GM12878 (cell line): ENCODE measurements around the gene TCF20. TPM values are rescaled to one million over a fixed set of nuclear protein-coding genes. Genes with fewer than 3 reads are reported as not detected.

Experiments used
- ATAC-seq: fragments of 200-7000 bp; cut with Tn5 transposase; 3 replicates; pipeline ENCODE4 v1.9.1; 2020; ENCODE audit warnings: mild to moderate bottlenecking, moderate library complexity
- BruUV-seq: library from RNA; stranded (reverse); fragments of 400-500 nt; replicated peaks from 2 replicates; lab custom pipeline; 2021; lab: Mats Ljungman, UMichigan
- CTCF ChIA-PET: fragments of 300-600 bp; sonication (Branson Sonifier 250); formaldehyde crosslinking; extraction: SDS; loops from one replicate; lab custom pipeline; 2021; ENCODE audit warnings: inconsistent platforms; lab: Yijun Ruan, JAX
- POLR2A ChIA-PET: fragments of 350-600 bp; formaldehyde crosslinking; extraction: SDS; loops from one replicate; lab custom pipeline; 2021; ENCODE audit warnings: inconsistent platforms; lab: Charles Lee
- RAD21 ChIA-PET: fragments of 300-600 bp; sonication (Branson Sonifier 250); formaldehyde crosslinking; loops from one replicate; lab custom pipeline; 2023; ENCODE audit warnings: antibody characterized with exemption; ENCODE audit not compliant: unreplicated experiment; lab: Charles Lee
- SMC1A ChIA-PET: fragments of 300-600 bp; sonication (Branson Sonifier 250); formaldehyde crosslinking; loops from one replicate; lab custom pipeline; 2023; ENCODE audit not compliant: unreplicated experiment, uncharacterized antibody; lab: Charles Lee
- DNase-seq: peaks from one replicate; pipeline ENCODE4 v3.0.0-alpha.2; 2011; ENCODE audit warnings: low read depth, low spot score
- FAIRE-seq: peaks from 3 replicates; lab custom pipeline; 2011; peaks lifted over from hg19 to GRCh38; lab: Jason Lieb, UNC
- H2AFZ ChIP-seq: 2 replicates; pipeline ENCODE4 v1.6.0; 2011; ENCODE audit warnings: low read depth, low read length, control low read depth; ENCODE audit not compliant: control insufficient read depth
- H3K27ac ChIP-seq: 2 replicates; pipeline ENCODE4 v1.5.1; 2011; ENCODE audit warnings: control low read depth; ENCODE audit not compliant: control insufficient read depth, insufficient read depth
- H3K27me3 ChIP-seq, 2 experiments: replicated peaks in 1 of 2; 2 replicates each; pipeline versions ENCODE4 v1.6.0 to v1.6.1; 2011; ENCODE audit warnings: low read length in 1 of 2; ENCODE audit not compliant: control insufficient read depth in 2 of 2, insufficient read depth in 2 of 2
- H3K36me3 ChIP-seq, 2 experiments: 2 replicates each; pipeline ENCODE4 v1.5.1; 2011; ENCODE audit warnings: low read length in 1 of 2; ENCODE audit not compliant: control insufficient read depth in 2 of 2, insufficient read depth in 2 of 2
- H3K4me1 ChIP-seq: 2 replicates; pipeline ENCODE4 v1.6.1; 2011; ENCODE audit warnings: mild to moderate bottlenecking, low read length, moderate library complexity, mixed read lengths; ENCODE audit not compliant: control insufficient read depth, insufficient read depth
- H3K4me2 ChIP-seq: 2 replicates; pipeline ENCODE4 v1.6.0; 2011; ENCODE audit warnings: control low read depth; ENCODE audit not compliant: control insufficient read depth, insufficient read depth
- H3K4me3 ChIP-seq: fragments of 200-600 bp; sonication (generic); 2 replicates; pipeline ENCODE4 v1.5.1; 2016
- H3K79me2 ChIP-seq: 2 replicates; pipeline ENCODE4 v1.6.0; 2011; ENCODE audit warnings: low read length; ENCODE audit not compliant: control insufficient read depth, insufficient read depth
- H3K9ac ChIP-seq: 2 replicates; pipeline ENCODE4 v1.8.0; 2011; ENCODE audit warnings: low read length, control low read depth, mixed read lengths; ENCODE audit not compliant: control insufficient read depth, insufficient read depth
- H3K9me3 ChIP-seq: replicated peaks from 3 replicates; pipeline ENCODE4 v1.5.1; 2011; ENCODE audit warnings: mild to moderate bottlenecking, low read length; ENCODE audit not compliant: control insufficient read depth, insufficient read depth
- H4K20me1 ChIP-seq: 2 replicates; pipeline ENCODE4 v1.6.0; 2011; ENCODE audit not compliant: control insufficient read depth, insufficient read depth
- ASH2L ChIP-seq: fragments of 300-600, 200-600 bp; sonication (generic); IDR thresholded peaks from 2 replicates; pipeline ENCODE4 v1.6.1; 2017; ENCODE audit warnings: low read depth, mild to moderate bottlenecking, borderline replicate concordance
- CBX5 ChIP-seq: sonication (generic); IDR thresholded peaks from 2 replicates; pipeline ENCODE4 v1.6.1; 2016; ENCODE audit warnings: low read depth, moderate library complexity, mild to moderate bottlenecking, inconsistent platforms
- CEBPB ChIP-seq, 2 experiments: fragments of 150-350 bp in 1 of 2; IDR thresholded peaks; 2 replicates each; pipeline ENCODE4 v1.6.1; 2012 to 2014; ENCODE audit warnings: low read depth in 2 of 2, low read length in 2 of 2, borderline replicate concordance in 1 of 2, inconsistent platforms in 1 of 2
- ELK1 ChIP-seq: IDR thresholded peaks from 2 replicates; pipeline ENCODE4 v1.6.1; 2012; ENCODE audit warnings: low read depth, low read length, improper control_type of control experiment
- IRF4 ChIP-seq: IDR thresholded peaks from 2 replicates; pipeline ENCODE4 v1.6.1; 2011; ENCODE audit warnings: low read depth, low read length
- RCOR1 ChIP-seq: conservative IDR thresholded peaks from 2 replicates; pipeline ENCODE4 v1.6.1; 2012; ENCODE audit warnings: low read depth, low read length, improper control_type of control experiment
- SMC3 ChIP-seq: IDR thresholded peaks from 2 replicates; pipeline ENCODE4 v1.6.1; 2011; ENCODE audit warnings: low read length, improper control_type of control experiment, borderline replicate concordance
- STAT3 ChIP-seq: IDR thresholded peaks from 2 replicates; pipeline ENCODE4 v1.6.1; 2011; ENCODE audit warnings: low read depth, low read length, improper control_type of control experiment
- SUPT20H ChIP-seq: IDR thresholded peaks from 2 replicates; pipeline ENCODE4 v1.6.1; 2011; ENCODE audit warnings: low read depth, mild to moderate bottlenecking, low read length, moderate library complexity, borderline replicate concordance; ENCODE audit not compliant: control insufficient read depth
- ZBED1 ChIP-seq: IDR thresholded peaks from 2 replicates; pipeline ENCODE4 v1.6.1; 2016; ENCODE audit warnings: borderline replicate concordance
- ZNF687 ChIP-seq: fragments of 450-650 bp; IDR thresholded peaks from 2 replicates; pipeline ENCODE4 v1.6.1; 2017; ENCODE audit warnings: mild to moderate bottlenecking, moderate library complexity
- WGBS: methylation state at CpG from one replicate; pipeline ENCODE4 v1.1.6; 2016; ENCODE audit warnings: low lambda C conversion rate; ENCODE audit not compliant: insufficient replicate concordance, insufficient coverage; ENCODE audit errors: missing lambda C conversion rate; 5-methylcytosine and 5-hydroxymethylcytosine counted together
- in situ Hi-C: fragments of 300-500 bp; cut with MboI; formaldehyde crosslinking; loops from 9 replicates; pipeline ENCODE4 v1.14.3; 2018; ENCODE audit warnings: mixed read lengths
- intact Hi-C: fragments of 100-400 bp; cut with micrococcal nuclease; formaldehyde crosslinking; loops from one replicate; pipeline ENCODE4 v1.14.2; 2022; ENCODE audit not compliant: unreplicated experiment
- polyA plus RNA-seq, 11 experiments: library from polyadenylated mRNA; depleted of rRNA in 4 of 11; unstranded in 6 of 11; stranded (reverse) in 5 of 11; fragments of >200 nt; fragmentation: Nextera tagmentation in 4 of 11; fragmentation: Illumina TruSeq in 1 of 11; extraction: Ambion mirVana in 4 of 11; extraction: Trizol in 1 of 11; gene quantifications; 1 replicate in 1 of 11; 2 replicates in 10 of 11; pipeline versions ENCODE4 v1.2.1 to v1.2.3, GENCODE V29; 2011 to 2016; ENCODE audit warnings: inconsistent platforms in 2 of 11, missing spikeins in 2 of 11, low read depth in 1 of 11
- total RNA-seq, 4 experiments: library from RNA; depleted of rRNA in 3 of 4; stranded (reverse); fragments of >200 nt in 3 of 4; fragmentation: Illumina TruSeq in 1 of 4; extraction: Trizol in 1 of 4; gene quantifications; 2 replicates each; pipeline versions ENCODE4 v1.2.1 to v1.2.3, GENCODE V29; 2013 to 2021
- TF ChIP-seq, protein P1 (sequence below): fragments of 450-650 bp; IDR thresholded peaks from 2 replicates; pipeline ENCODE4 v1.6.1; 2018; ENCODE audit warnings: borderline replicate concordance, mild to moderate bottlenecking; ENCODE audit not compliant: partially characterized antibody
- TF ChIP-seq, protein P2 (sequence below): fragments of 450-650 bp; IDR thresholded peaks from 2 replicates; pipeline ENCODE4 v1.6.1; 2016; ENCODE audit warnings: mild to moderate bottlenecking
- TF ChIP-seq, protein P3 (sequence below): IDR thresholded peaks from 2 replicates; pipeline ENCODE4 v1.6.1; 2012; ENCODE audit warnings: low read depth, low read length, improper control_type of control experiment

The TCF20 gene
- total and polyA plus RNA-seq, 10 of the 15 experiments (the other 5 are each of a cell fraction or from before 2014, with no cell fraction given): 0.64 to 52.9 (median 22.6) TPM

DNA sequence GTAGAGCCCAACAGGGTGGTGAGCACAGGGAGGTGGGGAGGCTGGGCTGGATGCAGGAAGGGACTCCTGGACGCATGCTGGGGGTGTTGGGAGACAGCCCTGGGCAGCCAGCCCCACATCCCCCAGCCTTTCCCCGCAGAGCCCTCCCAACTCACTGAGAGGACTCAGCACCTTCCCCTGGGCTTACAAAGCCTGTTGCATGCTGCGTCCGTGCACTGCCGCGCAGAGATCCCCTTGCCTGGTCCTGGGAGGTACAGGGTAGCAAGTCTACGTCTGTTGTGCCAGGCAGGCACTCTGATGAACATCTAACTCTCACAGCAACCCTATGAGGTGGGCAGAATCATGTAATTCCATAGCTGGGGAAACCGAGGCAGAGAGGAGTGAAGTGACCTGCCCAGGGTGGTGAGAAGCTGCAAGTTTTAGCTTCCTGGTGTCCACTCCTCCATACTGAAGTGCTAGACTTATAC is 33.9 kb upstream of the TCF20 start:
- Histone ChIP-seq H3K27me3 (no peaks in the 10 kb centered on the region; a peak in 1 of 4 replicates), H3K4me3 (no peak overlapping the region), H3K79me2 (no peaks in the 10 kb centered on the region), H3K27ac (no peak overlapping the region), H3K4me1 (peaks cover 19% of the 10 kb centered on the region), H3K9ac (no peak overlapping the region), H3K36me3 (no peaks in the 10 kb centered on the region), H3K9me3 (no peaks in the 10 kb centered on the region), H4K20me1 (no peaks in the 10 kb centered on the region), H3K4me2 (no peak overlapping the region), H2AFZ (no peak overlapping the region)
- ATAC-seq: no peak
- POLR2A ChIA-PET: interaction anchor here (0.9 kb wide), 1 partner anchor 103 kb away, joined by 4 read pairs; no protein-coding TSS in a partner anchor
- 23% methylated on average over 8 of the region's 8 CpGs for WGBS
- SMC1A ChIA-PET: no interaction called here
- intact Hi-C loops: no loop called here
- FAIRE-seq: no peak
- RAD21 ChIA-PET: interaction anchor here (1.2 kb wide), 1 partner anchor 9 kb away, joined by 3 read pairs; no protein-coding TSS in a partner anchor
- CTCF ChIA-PET: no interaction called here
- no TSS peak for BruUV-seq
- in situ Hi-C loops: no loop called here
- no peak for DNase-seq
- TF ChIP-seq ASH2L (no peak), SMC3 (no peak), ZBED1 (no peak), CEBPB (IDR thresholded peaks at IDR 0.05; ENCODE audit: borderline replicate concordance in 1 of 2, low read depth in 2 of 2, low read length in 2 of 2) (no peak), RCOR1 (no peak), CBX5 (no peak), SUPT20H (no peak), STAT3 (no peak), IRF4 (no peak), ELK1 (no peak), ZNF687 (no peak)
- TF ChIP-seq, protein P1, sequence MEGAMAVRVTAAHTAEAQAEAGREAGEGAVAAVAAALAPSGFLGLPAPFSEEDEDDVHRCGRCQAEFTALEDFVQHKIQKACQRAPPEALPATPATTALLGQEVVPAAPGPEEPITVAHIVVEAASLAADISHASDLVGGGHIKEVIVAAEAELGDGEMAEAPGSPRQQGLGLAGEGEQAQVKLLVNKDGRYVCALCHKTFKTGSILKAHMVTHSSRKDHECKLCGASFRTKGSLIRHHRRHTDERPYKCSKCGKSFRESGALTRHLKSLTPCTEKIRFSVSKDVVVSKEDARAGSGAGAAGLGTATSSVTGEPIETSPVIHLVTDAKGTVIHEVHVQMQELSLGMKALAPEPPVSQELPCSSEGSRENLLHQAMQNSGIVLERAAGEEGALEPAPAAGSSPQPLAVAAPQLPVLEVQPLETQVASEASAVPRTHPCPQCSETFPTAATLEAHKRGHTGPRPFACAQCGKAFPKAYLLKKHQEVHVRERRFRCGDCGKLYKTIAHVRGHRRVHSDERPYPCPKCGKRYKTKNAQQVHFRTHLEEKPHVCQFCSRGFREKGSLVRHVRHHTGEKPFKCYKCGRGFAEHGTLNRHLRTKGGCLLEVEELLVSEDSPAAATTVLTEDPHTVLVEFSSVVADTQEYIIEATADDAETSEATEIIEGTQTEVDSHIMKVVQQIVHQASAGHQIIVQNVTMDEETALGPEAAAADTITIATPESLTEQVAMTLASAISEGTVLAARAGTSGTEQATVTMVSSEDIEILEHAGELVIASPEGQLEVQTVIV: no peak
- TF ChIP-seq, protein P2, sequence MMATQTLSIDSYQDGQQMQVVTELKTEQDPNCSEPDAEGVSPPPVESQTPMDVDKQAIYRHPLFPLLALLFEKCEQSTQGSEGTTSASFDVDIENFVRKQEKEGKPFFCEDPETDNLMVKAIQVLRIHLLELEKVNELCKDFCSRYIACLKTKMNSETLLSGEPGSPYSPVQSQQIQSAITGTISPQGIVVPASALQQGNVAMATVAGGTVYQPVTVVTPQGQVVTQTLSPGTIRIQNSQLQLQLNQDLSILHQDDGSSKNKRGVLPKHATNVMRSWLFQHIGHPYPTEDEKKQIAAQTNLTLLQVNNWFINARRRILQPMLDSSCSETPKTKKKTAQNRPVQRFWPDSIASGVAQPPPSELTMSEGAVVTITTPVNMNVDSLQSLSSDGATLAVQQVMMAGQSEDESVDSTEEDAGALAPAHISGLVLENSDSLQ: no peak
- TF ChIP-seq, protein P3, sequence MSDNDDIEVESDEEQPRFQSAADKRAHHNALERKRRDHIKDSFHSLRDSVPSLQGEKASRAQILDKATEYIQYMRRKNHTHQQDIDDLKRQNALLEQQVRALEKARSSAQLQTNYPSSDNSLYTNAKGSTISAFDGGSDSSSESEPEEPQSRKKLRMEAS: no peak
